Mesothelial cell of epicardium (in vitro differentiated cells): ENCODE results near the gene OCRL. TPM values are rescaled to one million over a fixed set of nuclear protein-coding genes. Genes with fewer than 3 reads are reported as not detected.

Experiments used
- DNase-seq, 2 experiments: peaks; one replicate each; pipeline ENCODE4 v3.0.0; 2021; ENCODE audit warnings: low spot score in 2 of 2; ENCODE audit not compliant: unreplicated experiment in 2 of 2
- H3K27ac Mint-ChIP-seq: 2 replicates; pipeline ENCODE4 v1.8.0; 2021; ENCODE audit warnings: mixed read lengths
- H3K27me3 Mint-ChIP-seq: 2 replicates; pipeline ENCODE4 v1.8.0; 2021; ENCODE audit warnings: low read depth, mixed read lengths
- H3K36me3 Mint-ChIP-seq: 2 replicates; pipeline ENCODE4 v1.8.0; 2021; ENCODE audit warnings: mixed read lengths
- H3K4me1 Mint-ChIP-seq: 2 replicates; pipeline ENCODE4 v1.8.0; 2021; ENCODE audit warnings: mixed read lengths
- H3K4me3 Mint-ChIP-seq: 2 replicates; pipeline ENCODE4 v1.8.0; 2021; ENCODE audit warnings: mild to moderate bottlenecking, moderate library complexity, mixed read lengths
- H3K9me3 Mint-ChIP-seq: 2 replicates; pipeline ENCODE4 v1.8.0; 2021; ENCODE audit warnings: mixed read lengths
- CTCF ChIP-seq: fragments of 200-600 bp; sonication (generic); IDR thresholded peaks from one replicate; pipeline ENCODE4 v1.5.0; 2021; ENCODE audit warnings: antibody characterized with exemption; ENCODE audit not compliant: unreplicated experiment
- total RNA-seq: library from RNA; stranded (reverse); gene quantifications from 3 replicates; pipeline ENCODE4 v1.2.1, GENCODE V29; 2021

Gene OCRL
- total RNA-seq, 1 donor from 2014 or later = 49.0 TPM

- no peak for TF ChIP-seq CTCF
Observed at GRCh38 chrX:129626026-129626425, 86.0 kb downstream of the OCRL start.

GRCh38 chrX:129629837-129630236 is 89.8 kb downstream of the OCRL start:
- Mint-ChIP-seq H3K9me3 (peaks cover 25% of the 10 kb centered on the region), H3K36me3 (peaks cover 1% of the 10 kb centered on the region), H3K4me3 (no peak overlapping the region), H3K4me1 (peaks cover 9% of the 10 kb centered on the region), H3K27me3 (no peaks in the 10 kb centered on the region), H3K27ac (no peak overlapping the region)
- no peak for TF ChIP-seq CTCF
- no peak for DNase-seq

More at GRCh38 chrX:129626026-129626425, 86.0 kb downstream of the OCRL start:
- Mint-ChIP-seq H3K4me1 (peaks cover 10% of the 10 kb centered on the region), H3K9me3 (peaks cover 39% of the 10 kb centered on the region), H3K27me3 (no peaks in the 10 kb centered on the region), H3K27ac (no peak overlapping the region), H3K4me3 (no peak overlapping the region), H3K36me3 (peaks cover 1% of the 10 kb centered on the region)
- DNase-seq = no peak

- Mint-ChIP-seq H3K36me3 (no peaks in the 10 kb centered on the region), H3K27ac (no peak overlapping the region)
Observed at GRCh38 chrX:129631849-129632248, 91.8 kb downstream of the OCRL start.

GRCh38 chrX:129632443-129632842 is 92.4 kb downstream of the OCRL start:
- H3K27ac Mint-ChIP-seq = no peak overlapping the region
- no peaks in the 10 kb centered on the region for H3K36me3 Mint-ChIP-seq
- DNase-seq = no peak
- TF ChIP-seq CTCF = no peak
- peaks cover 2% of the 10 kb centered on the region for H3K9me3 Mint-ChIP-seq
- no peaks in the 10 kb centered on the region for H3K4me1 Mint-ChIP-seq
- no peak overlapping the region for H3K4me3 Mint-ChIP-seq
- no peaks in the 10 kb centered on the region for H3K27me3 Mint-ChIP-seq

More at GRCh38 chrX:129631849-129632248, 91.8 kb downstream of the OCRL start:
- Mint-ChIP-seq H3K27me3 (no peaks in the 10 kb centered on the region), H3K9me3 (peaks cover 5% of the 10 kb centered on the region), H3K4me3 (no peak overlapping the region), H3K4me1 (no peaks in the 10 kb centered on the region)
- no peak for TF ChIP-seq CTCF
- no peak for DNase-seq

GRCh38 chrX:129634541-129634940 is 94.5 kb downstream of the OCRL start:
- no peak for DNase-seq
- H3K9me3 Mint-ChIP-seq = no peaks in the 10 kb centered on the region
- H3K27me3 Mint-ChIP-seq = no peaks in the 10 kb centered on the region
- no peak overlapping the region for H3K27ac Mint-ChIP-seq
- no peak for TF ChIP-seq CTCF
- no peaks in the 10 kb centered on the region for H3K36me3 Mint-ChIP-seq
- no peak overlapping the region for H3K4me3 Mint-ChIP-seq
- no peaks in the 10 kb centered on the region for H3K4me1 Mint-ChIP-seq

- Mint-ChIP-seq H3K27me3 (no peaks in the 10 kb centered on the region), H3K4me1 (no peaks in the 10 kb centered on the region), H3K4me3 (no peak overlapping the region), H3K9me3 (peaks cover 2% of the 10 kb centered on the region), H3K36me3 (no peaks in the 10 kb centered on the region), H3K27ac (no peak overlapping the region)
- no peak for TF ChIP-seq CTCF
- DNase-seq = no peak
Observed at GRCh38 chrX:129636175-129636681, 96.2 kb downstream of the OCRL start.
